GM10266 (cell line): ENCODE data around the gene OR1K1.

ENCODE experiments used
- DNase-seq: peaks from one replicate; pipeline ENCODE4 v3.0.0; 2012; ENCODE audit errors: extremely low spot score
- TF ChIP-seq, protein P1 (sequence below): IDR thresholded peaks from 2 replicates; pipeline ENCODE4 v1.5.1; 2012; ENCODE audit warnings: mild to moderate bottlenecking, low read depth; ENCODE audit not compliant: control insufficient read depth, insufficient read depth; ENCODE audit errors: missing control alignments

OR1K1 gene

GRCh38 chr9:122781671-122782070 lies 18.3 kb upstream of the OR1K1 start:
- no peak for DNase-seq
- TF ChIP-seq, protein P1, sequence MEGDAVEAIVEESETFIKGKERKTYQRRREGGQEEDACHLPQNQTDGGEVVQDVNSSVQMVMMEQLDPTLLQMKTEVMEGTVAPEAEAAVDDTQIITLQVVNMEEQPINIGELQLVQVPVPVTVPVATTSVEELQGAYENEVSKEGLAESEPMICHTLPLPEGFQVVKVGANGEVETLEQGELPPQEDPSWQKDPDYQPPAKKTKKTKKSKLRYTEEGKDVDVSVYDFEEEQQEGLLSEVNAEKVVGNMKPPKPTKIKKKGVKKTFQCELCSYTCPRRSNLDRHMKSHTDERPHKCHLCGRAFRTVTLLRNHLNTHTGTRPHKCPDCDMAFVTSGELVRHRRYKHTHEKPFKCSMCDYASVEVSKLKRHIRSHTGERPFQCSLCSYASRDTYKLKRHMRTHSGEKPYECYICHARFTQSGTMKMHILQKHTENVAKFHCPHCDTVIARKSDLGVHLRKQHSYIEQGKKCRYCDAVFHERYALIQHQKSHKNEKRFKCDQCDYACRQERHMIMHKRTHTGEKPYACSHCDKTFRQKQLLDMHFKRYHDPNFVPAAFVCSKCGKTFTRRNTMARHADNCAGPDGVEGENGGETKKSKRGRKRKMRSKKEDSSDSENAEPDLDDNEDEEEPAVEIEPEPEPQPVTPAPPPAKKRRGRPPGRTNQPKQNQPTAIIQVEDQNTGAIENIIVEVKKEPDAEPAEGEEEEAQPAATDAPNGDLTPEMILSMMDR = no peak

- TF ChIP-seq, protein P1 = no peak
- no peak for DNase-seq
Measured at GRCh38 chr9:122785269-122785668, 14.7 kb upstream of the OR1K1 start.

DNA sequence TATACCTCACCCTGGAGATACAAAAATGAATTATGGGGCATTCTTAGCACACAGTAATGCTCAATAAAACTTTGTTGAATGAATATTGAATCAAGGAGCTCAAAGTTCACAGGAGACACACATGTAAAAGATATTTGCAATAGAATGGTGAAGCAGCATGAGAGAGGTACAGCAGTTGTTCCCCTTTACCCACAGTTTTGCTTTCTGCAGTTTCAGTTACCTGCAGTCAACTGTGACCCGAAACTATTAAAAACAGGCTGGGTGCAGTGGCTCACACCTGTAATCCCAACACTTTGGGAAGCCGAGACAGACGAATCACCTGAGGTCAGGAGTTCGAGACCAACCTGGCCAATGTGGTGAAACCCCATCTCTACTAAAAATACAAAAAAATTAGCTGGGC lies 13.6 kb upstream of the OR1K1 start:
- no peak for DNase-seq
- TF ChIP-seq, protein P1 = no peak

DNA sequence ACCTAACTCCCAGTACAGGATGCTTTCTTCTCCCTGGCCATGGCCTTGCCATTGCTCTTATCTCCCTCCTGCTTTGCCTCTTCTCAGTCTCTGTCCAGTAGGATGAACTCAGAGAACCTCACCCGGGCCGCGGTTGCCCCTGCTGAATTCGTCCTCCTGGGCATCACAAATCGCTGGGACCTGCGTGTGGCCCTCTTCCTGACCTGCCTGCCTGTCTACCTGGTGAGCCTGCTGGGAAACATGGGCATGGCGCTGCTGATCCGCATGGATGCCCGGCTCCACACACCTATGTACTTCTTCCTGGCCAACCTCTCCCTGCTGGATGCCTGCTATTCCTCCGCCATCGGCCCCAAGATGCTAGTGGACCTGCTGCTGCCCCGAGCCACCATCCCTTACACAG lies 11.1 kb upstream of the OR1K1 start, which contains the start of gene OR5C1:
Gene OR5C1, plus strand, starts transcription at position 103 of the 400 bp plus-strand sequence. Its CDS starts 0 bp downstream, at position 103.
- TF ChIP-seq, protein P1 = no peak
- no peak for DNase-seq

- DNase-seq = no peak
- TF ChIP-seq, protein P1 = no peak
Measured at GRCh38 chr9:122789256-122790046, 10.5 kb upstream of the OR1K1 start.

- TF ChIP-seq, protein P1 = no peak
- no peak for DNase-seq
Measured at GRCh38 chr9:122791872-122792669, 7.9 kb upstream of the OR1K1 start.
